CD4-positive, alpha-beta T cell treated with Interleukin-2 at 100 ng/mL for 4 hours (primary cell): ENCODE measurements around the gene ADAMTS14.
A peak's percentile ranks its signal among the peaks of the same experiment; 100 is the strongest.

Experiments used
- DNase-seq: peaks from one replicate; pipeline ENCODE4 v3.0.0-alpha.2; 2020; ENCODE audit warnings: low spot score

The ADAMTS14 gene

GRCh38 chr10:70773965-70774809 is 101.9 kb downstream of the ADAMTS14 start:
- no peak for DNase-seq

GRCh38 chr10:70774810-70775678 is 102.7 kb downstream of the ADAMTS14 start:
- DNase-seq: no peak

- no peak for DNase-seq
Measured at GRCh38 chr10:70775679-70776454, 103.6 kb downstream of the ADAMTS14 start.

GRCh38 chr10:70776455-70777005 is 104.2 kb downstream of the ADAMTS14 start:
- no peak for DNase-seq

GRCh38 chr10:70777063-70777875 is 105.0 kb downstream of the ADAMTS14 start:
- no peak for DNase-seq

GRCh38 chr10:70778267-70778924 is 106.1 kb downstream of the ADAMTS14 start:
- no peak for DNase-seq

GRCh38 chr10:70779088-70779487 is 106.8 kb downstream of the ADAMTS14 start:
- DNase-seq: no peak

- DNase-seq: no peak
Measured at GRCh38 chr10:70779511-70780369, 107.4 kb downstream of the ADAMTS14 start.

GRCh38 chr10:70780370-70780760 is 108.1 kb downstream of the ADAMTS14 start:
- no peak for DNase-seq

- no peak for DNase-seq
Measured at GRCh38 chr10:70780772-70781171, 108.5 kb downstream of the ADAMTS14 start.

GRCh38 chr10:70781461-70782051 is 109.2 kb downstream of the ADAMTS14 start:
- no peak for DNase-seq

- no peak for DNase-seq
Measured at GRCh38 chr10:70782086-70782745, 109.9 kb downstream of the ADAMTS14 start.

- no peak for DNase-seq
Measured at GRCh38 chr10:70782746-70783680, 110.7 kb downstream of the ADAMTS14 start.

GRCh38 chr10:70784016-70784415 is 111.7 kb downstream of the ADAMTS14 start:
- DNase-seq: no peak

- no peak for DNase-seq
Measured at GRCh38 chr10:70784471-70784870, 112.2 kb downstream of the ADAMTS14 start.

GRCh38 chr10:70785190-70785589 is 112.9 kb downstream of the ADAMTS14 start, which contains the start of gene TBATA:
TBATA (minus strand) TSS chr10:70785377; CDS start chr10:70783379, 1,998 bp downstream.
- DNase-seq: no peak

- DNase-seq: peak; percentile 7
Measured at GRCh38 chr10:70786799-70787415, 114.6 kb downstream of the ADAMTS14 start.
